Nephron progenitor cell (in vitro differentiated cells): ENCODE measurements around the gene PJA1.

Source experiments
- DNase-seq: peaks from one replicate; pipeline ENCODE4 v3.0.0; 2021
- H3K27ac Mint-ChIP-seq: 2 replicates; pipeline ENCODE4 v1.8.0; 2021; ENCODE audit warnings: mild to moderate bottlenecking, moderate library complexity, mixed read lengths
- H3K27me3 Mint-ChIP-seq: 2 replicates; pipeline ENCODE4 v1.8.0; 2021; ENCODE audit warnings: mild to moderate bottlenecking, low read depth, mixed read lengths; ENCODE audit not compliant: poor library complexity
- H3K36me3 Mint-ChIP-seq: 2 replicates; pipeline ENCODE4 v1.8.0; 2021; ENCODE audit warnings: low read depth, mixed read lengths
- H3K4me1 Mint-ChIP-seq: 2 replicates; pipeline ENCODE4 v1.8.0; 2021; ENCODE audit warnings: mixed read lengths
- H3K4me3 Mint-ChIP-seq: 2 replicates; pipeline ENCODE4 v1.8.0; 2021; ENCODE audit warnings: mild to moderate bottlenecking, moderate library complexity, mixed read lengths
- H3K9me3 Mint-ChIP-seq: 2 replicates; pipeline ENCODE4 v1.8.0; 2021; ENCODE audit warnings: mild to moderate bottlenecking, moderate library complexity, mixed read lengths
- CTCF ChIP-seq: fragments of 200-600 bp; sonication (generic); IDR thresholded peaks from 2 replicates; pipeline ENCODE4 v1.5.0; 2021; ENCODE audit warnings: antibody characterized with exemption

PJA1 gene

DNA sequence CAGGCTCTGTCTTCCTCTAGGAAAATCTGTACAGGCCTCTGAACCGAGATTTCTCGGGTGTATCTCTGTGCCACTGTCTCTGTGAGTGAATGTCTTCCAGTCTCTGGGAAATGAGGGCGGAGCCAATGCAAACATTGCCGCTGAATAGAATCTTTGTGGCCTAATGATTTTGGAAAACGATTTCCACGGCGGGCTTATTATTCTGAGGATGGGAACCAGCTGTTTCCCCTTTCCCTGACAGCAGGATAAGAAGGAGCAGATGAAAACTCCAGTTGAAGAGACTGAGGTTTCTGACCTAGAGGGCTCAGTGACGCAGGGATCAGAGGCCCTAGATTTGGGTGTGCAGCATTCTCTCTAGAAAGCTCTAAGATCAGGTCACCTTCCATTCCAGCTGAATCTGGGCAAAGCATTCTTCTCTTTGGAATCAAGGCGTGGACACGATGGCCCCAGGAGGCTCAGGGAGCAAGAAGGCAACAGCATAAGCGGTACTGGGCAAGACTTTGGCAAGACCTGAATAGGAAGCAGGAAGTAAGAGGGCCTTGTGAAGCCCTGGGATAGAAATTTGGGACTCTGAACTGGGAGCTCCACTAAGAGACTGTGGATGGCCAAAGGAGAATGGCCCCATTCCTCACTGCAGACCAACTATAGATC is 47.3 kb downstream of the PJA1 start:
- no peak for TF ChIP-seq CTCF
- no peak overlapping the region for H3K27ac Mint-ChIP-seq
- no peaks in the 10 kb centered on the region for H3K36me3 Mint-ChIP-seq
- H3K4me1 Mint-ChIP-seq, result no peaks in the 10 kb centered on the region
- peaks cover 11% of the 10 kb centered on the region for H3K27me3 Mint-ChIP-seq
- peaks cover 36% of the 10 kb centered on the region for H3K9me3 Mint-ChIP-seq
- no peak overlapping the region for H3K4me3 Mint-ChIP-seq
- no peak for DNase-seq

DNA sequence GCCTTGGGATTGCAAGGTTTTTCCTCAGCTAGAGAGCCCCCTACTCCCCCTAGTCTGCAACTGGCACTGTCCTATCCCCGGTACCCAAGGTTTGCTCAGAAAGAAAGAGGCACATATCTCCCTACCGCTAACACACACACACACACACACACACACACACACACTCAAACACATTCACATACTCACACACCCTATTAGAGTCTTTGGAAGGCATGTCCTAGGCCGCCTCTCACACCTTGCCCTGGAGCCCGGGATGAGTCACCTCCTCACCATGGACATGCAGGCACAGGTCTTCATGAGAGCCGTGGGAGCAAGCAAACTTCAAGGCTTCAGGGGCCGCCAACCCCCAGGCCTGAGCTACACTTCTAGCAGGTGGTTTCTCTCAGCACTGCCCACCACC is 49.2 kb downstream of the PJA1 start:
- Mint-ChIP-seq H3K27ac (no peak overlapping the region), H3K4me3 (no peak overlapping the region), H3K36me3 (no peaks in the 10 kb centered on the region), H3K9me3 (peaks cover 35% of the 10 kb centered on the region), H3K27me3 (peaks cover 12% of the 10 kb centered on the region), H3K4me1 (peaks cover 3% of the 10 kb centered on the region)
- no peak for DNase-seq
- TF ChIP-seq CTCF, result no peak

- H3K9me3 Mint-ChIP-seq, result peaks cover 41% of the 10 kb centered on the region
- peaks cover 25% of the 10 kb centered on the region for H3K4me1 Mint-ChIP-seq
- H3K36me3 Mint-ChIP-seq, result no peaks in the 10 kb centered on the region
- no peak overlapping the region for H3K4me3 Mint-ChIP-seq
- H3K27ac Mint-ChIP-seq, result no peak overlapping the region
- DNase-seq, result no peak
- H3K27me3 Mint-ChIP-seq, result peaks cover 7% of the 10 kb centered on the region
- TF ChIP-seq CTCF, result no peak
Measured at GRCh38 chrX:69113723-69114122, 51.5 kb downstream of the PJA1 start.
